Measurements from ENCODE around the gene HOXC4.
A peak's percentile ranks its signal among the peaks of the same experiment; 100 is the strongest.
"Not testable (repeated sequence)": the region's sequence is repeated elsewhere in the genome, so short reads cannot be mapped to it uniquely, and the experiment has no call there.

HOXC4 gene

DNA sequence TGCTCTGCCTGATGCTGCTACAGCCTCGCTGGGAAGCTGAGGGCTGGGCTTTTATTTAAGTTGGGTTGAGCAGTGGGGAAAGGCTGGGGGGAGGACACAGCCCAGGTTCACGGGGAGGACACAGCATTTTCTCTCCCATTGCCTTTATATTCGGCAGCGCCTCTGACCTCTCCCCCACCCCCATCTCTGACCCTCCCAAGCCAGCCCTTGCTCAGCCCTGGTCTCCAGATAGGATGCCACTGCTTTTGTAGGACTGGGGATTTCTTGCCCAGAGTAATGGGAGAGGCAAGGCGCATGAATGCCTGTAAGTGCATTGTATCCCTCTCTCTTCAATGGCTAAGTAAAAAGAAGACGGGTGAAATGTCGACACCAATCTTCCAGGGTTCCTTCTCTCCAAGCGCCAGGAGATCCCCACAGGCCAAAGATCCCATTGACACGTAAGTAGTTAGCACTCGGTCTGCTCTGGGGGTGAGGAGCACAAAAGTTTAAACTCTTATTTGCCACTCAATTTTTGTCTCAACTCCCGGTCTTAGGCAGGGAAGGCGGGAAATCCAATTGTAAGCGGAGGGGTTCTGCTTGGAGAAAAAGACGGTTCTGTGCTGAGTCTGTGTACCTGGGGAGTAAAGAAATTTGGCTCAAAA, 4.6 kb downstream of the HOXC4 start:
- no peak for DNase-seq

- DNase-seq = no peak
These were observed 6.0 kb downstream of the HOXC4 start for GRCh38 chr12:54059668-54060067.

DNA sequence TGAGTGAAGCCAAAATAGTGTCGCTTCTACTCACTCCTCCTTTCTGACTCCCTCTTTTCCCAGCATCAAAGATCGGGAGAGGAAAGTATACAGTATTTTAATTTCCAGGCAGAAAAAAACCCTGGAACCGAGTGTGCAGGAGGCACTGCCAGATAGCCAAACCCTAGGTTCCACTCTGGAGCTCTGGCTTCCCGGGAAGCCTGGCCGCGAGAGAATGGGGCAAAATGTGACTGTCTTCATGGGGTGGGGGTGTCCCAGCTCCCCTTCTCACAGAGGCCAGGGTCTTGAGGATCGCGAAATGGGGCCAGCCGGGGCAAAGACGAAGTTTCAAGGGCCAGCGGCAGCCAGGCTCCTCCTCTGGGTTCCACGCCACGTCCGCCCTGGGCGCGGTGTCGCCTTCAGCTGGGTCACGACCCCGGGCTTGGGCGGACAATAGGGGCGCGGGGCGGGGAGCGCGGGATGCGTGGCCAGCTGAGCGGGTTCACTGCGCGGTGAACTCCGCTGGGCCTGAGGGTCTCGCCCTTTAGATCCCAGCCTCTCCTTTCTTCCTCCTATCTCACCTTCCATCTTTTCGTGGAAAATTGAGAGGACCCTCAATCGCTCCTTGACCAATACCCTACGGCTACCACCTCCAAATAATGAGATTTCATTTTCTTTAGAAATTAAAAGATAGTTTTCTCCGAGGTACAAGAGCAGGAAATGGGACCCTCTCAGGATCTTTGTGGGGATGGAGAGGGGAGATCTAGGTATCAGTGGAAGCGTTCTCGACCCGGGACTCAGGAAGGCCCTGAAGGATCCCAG, 6.7 kb downstream of the HOXC4 start:
- no peak for DNase-seq

GRCh38 chr12:54060975-54061778, 7.5 kb downstream of the HOXC4 start:
- DNase-seq = no peak

DNA sequence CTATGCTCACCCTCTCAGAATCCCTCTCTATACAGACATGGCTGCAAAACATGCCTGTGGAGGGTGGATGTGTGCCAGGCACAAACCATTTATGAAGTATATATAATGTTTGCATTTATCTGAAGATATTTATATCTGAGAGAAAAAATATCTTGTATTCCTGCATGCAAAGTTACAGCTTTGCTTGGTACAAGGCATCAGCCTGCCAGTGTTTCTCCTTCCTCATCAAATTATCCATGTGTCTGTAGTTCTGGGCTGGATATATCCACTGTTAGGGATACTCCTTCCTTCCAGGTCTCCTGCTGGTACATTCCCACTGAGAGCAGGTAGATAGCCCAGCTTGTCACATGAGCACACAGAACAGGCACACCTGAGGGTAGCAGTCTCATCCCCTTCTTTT, 12.0 kb downstream of the HOXC4 start:
- DNase-seq = no peak

- no peak for DNase-seq
These were observed 12.8 kb downstream of the HOXC4 start for GRCh38 chr12:54066408-54066807.

- DNase-seq = no peak
These were observed 14.9 kb downstream of the HOXC4 start for GRCh38 chr12:54068418-54069070.

GRCh38 chr12:54071942-54072341, 18.3 kb downstream of the HOXC4 start:
- no peak for DNase-seq

DNA sequence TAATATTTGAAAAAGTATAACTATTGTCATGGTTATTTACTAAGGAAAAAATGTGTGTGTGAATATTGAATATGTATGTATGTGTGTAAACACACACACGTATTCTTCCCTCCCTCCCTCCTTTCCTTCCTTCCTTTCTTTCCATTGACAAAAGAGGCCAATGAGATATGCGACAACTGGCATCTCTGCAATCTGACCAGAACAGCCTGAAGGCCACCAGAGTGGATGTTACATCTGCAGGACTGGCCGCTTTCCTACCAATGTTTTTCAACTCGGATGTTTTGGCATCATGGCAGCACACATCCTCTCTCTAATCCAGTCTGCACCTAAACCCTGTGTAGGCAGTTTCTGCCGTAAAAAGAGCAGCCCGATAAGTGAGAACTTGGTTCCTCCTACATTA, 20.7 kb downstream of the HOXC4 start:
- DNase-seq = no peak

GRCh38 chr12:54075409-54075808, 21.8 kb downstream of the HOXC4 start:
- no peak for DNase-seq

GRCh38 chr12:54075974-54076373, 22.3 kb downstream of the HOXC4 start:
- DNase-seq = no peak

- not testable (repeated sequence) for DNase-seq
These were observed 24.2 kb downstream of the HOXC4 start for GRCh38 chr12:54077843-54078242.

DNA sequence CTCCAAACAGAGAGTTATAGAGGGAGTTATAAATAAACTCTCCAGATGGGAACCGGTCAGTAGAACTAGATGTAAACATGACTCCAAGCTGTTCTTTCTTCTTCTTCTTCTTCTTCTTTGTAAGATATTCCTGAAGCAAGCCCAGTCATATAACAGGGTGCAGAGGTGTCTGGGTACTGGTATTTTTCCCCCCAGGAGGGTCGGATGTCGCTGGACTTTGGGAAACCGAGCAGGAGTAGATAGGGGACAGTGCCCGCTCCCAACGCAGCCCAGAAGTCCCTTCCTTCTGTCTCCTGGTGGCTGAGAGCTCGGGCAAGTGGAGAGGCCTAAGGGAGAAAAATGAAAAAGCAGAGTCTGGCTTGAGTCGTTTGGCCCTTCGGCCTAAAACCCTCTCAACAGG, 25.5 kb downstream of the HOXC4 start:
- DNase-seq = not testable (repeated sequence)

GRCh38 chr12:54080008-54080924, 26.6 kb downstream of the HOXC4 start:
- DNase-seq = not testable (repeated sequence)

DNA sequence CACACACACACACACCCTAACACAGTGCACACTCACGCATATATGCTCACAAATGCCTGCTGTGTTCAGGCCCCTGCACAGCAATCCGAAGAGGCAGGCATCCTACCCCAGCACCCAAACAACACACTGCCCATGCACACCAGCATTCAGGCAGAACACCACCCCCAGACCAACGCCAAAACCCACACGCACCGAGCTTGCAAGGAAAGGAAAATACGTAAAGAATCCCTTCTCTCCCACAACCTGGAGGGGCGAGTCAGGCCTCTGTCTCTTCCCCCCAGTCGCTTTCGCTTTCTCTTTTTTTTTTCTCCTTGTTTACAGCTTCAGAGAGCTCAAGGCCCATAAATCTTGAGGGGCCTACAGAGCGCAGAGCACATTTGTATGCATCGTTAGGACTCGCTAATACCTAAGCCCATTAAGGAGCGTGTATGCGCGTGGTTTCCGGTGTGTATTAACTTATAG, 27.4 kb downstream of the HOXC4 start:
- DNase-seq = not testable (repeated sequence)

DNA sequence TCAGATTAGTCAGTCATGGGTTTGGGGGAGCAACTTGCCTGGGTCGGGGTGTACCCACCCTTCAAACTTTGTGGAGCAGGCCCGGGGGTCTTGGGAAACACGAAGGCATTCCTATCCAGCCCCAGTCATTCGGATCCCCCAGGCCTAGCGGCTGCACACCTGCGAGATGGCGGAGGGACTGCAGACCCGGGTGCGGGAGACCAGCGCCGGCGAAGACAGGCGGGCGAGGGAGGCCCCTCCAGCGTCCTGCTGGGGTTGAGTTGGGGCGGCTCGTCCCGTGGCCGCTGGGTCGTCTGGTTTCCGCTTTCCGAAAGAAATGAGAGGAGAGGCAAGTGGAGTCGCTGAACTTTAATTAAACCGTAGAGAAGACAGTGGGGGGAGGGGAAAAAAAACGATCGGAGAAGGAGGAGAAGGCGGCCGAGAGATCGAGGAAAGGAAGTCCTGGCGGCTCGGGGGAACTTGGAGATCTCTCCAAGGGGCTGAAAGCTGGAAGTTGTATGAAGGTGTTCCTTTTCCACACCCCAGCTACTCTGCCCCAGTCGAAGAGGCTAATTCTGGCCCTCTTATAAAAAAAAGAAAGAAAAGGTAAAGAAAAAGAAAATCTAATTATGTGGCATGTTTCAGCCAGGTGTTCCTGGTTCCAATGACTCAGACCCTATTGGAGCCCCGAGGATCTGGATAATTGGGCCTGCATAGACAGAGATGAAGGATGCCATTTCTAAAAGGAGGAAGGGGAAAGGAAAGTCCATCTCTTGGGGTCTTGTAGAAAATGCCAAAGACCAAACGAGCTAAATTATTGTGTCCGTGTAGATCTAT, 28.2 kb downstream of the HOXC4 start:
- DNase-seq = not testable (repeated sequence)

- DNase-seq = peak in 2 of 4 experiments; percentile 10 to 27
These were observed 28.8 kb downstream of the HOXC4 start for GRCh38 chr12:54082397-54082892.

GRCh38 chr12:54088011-54088410, 34.4 kb downstream of the HOXC4 start:
- DNase-seq = not testable (repeated sequence)

- DNase-seq = not testable (repeated sequence)
These were observed 35.8 kb downstream of the HOXC4 start for GRCh38 chr12:54089465-54089864.

DNA sequence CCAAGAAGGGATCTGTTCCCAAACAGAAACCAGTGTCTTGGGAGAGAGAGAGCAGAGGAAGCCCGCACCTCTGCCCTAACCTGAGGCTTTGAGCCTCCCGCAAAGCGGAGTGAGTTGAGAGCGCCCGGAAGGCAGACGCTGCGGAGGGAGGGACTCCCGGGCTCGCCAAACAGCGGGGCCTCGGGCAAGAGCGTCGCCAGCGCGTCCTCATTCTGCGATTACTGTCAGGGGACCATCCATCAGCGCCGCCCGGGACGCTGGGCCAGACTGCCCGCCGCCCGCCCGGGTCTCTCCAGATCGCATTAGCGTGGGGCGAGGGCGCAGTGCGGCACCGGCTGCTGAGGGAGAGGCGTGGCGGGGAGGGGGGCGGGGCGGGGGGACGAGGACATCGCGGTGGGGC, 36.7 kb downstream of the HOXC4 start:
- DNase-seq = peak in 1 of 4 experiments; percentile 14

DNA sequence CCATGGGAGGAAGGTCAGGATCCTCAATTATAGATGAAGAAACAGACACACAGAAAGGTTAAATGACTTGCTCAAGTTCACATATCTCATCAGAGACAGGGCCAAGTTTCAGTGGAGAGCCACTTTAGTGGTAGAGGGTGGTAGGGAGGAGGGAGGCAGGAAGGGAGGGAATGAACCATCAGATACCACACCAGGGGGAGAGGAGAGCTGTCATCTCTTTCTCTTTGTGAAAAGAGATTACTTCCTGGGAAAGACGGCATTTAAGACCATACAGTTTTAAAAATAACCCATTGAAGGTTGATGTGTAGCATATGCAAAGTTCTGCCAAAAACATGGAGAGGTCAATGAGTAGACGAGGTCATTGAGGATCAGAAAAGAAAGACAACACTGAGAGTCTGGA, 39.3 kb downstream of the HOXC4 start:
- not testable (repeated sequence) for DNase-seq
